Measurements from ENCODE around the gene LCN12.

LCN12 gene

GRCh38 chr9:136974817-136975535 is 22.9 kb downstream of the LCN12 start:
- no peak for DNase-seq

GRCh38 chr9:136975644-136976043 is 23.6 kb downstream of the LCN12 start:
- DNase-seq, result peak; percentile 25

- no peak for DNase-seq
These were observed 25.1 kb downstream of the LCN12 start, which contains the start of gene PTGDS for GRCh38 chr9:136977223-136977622. Gene PTGDS, plus strand, starts transcription at chr9:136977504. Its CDS starts 75 bp downstream, at chr9:136977579.

- no peak for DNase-seq
These were observed 25.6 kb downstream of the LCN12 start for GRCh38 chr9:136977649-136978072.

GRCh38 chr9:136978073-136978864 is 26.2 kb downstream of the LCN12 start:
- DNase-seq, result peak; percentile 24

GRCh38 chr9:136978865-136979544 is 26.9 kb downstream of the LCN12 start:
- no peak for DNase-seq

- DNase-seq, result no peak
These were observed 27.9 kb downstream of the LCN12 start for GRCh38 chr9:136979769-136980587.

- no peak for DNase-seq
These were observed 28.8 kb downstream of the LCN12 start for GRCh38 chr9:136980669-136981478.

GRCh38 chr9:136981588-136982231 is 29.6 kb downstream of the LCN12 start:
- no peak for DNase-seq

- no peak for DNase-seq
These were observed 30.4 kb downstream of the LCN12 start, which contains the start of gene LCNL1 for GRCh38 chr9:136982232-136983051. Gene LCNL1, plus strand, starts transcription at chr9:136982993. Its CDS starts 594 bp downstream, at chr9:136983587.

- DNase-seq, result no peak
These were observed 31.1 kb downstream of the LCN12 start for GRCh38 chr9:136983167-136983566.

GRCh38 chr9:136983656-136984314 is 31.7 kb downstream of the LCN12 start:
- DNase-seq, result no peak

- no peak for DNase-seq
These were observed 32.5 kb downstream of the LCN12 start for GRCh38 chr9:136984464-136985026.

- no peak for DNase-seq
These were observed 33.0 kb downstream of the LCN12 start for GRCh38 chr9:136985027-136985602.

- DNase-seq, result no peak
These were observed 33.8 kb downstream of the LCN12 start for GRCh38 chr9:136985853-136986252.

GRCh38 chr9:136988872-136989271 is 36.8 kb downstream of the LCN12 start:
- no peak for DNase-seq

GRCh38 chr9:136990242-136990911 is 38.3 kb downstream of the LCN12 start:
- DNase-seq, result no peak

Measured in MV-4-11 (cell line).